OCI-LY7 (cell line): ENCODE results near the gene UBTF. TPM values are rescaled to one million over a fixed set of nuclear protein-coding genes. Genes with fewer than 3 reads are reported as not detected.

Experiments
- BruUV-seq: library from RNA; stranded (reverse); fragments of 400-500 nt; replicated peaks from 2 replicates; lab custom pipeline; 2021; lab: Mats Ljungman, UMichigan
- CTCF ChIA-PET: fragments of 300-600 bp; sonication (Branson Sonifier 250); formaldehyde crosslinking; loops from one replicate; lab custom pipeline; 2022; ENCODE audit warnings: antibody characterized with exemption; ENCODE audit not compliant: unreplicated experiment; lab: Charles Lee
- POLR2A ChIA-PET: fragments of 300-600 bp; sonication (Branson Sonifier 250); formaldehyde crosslinking; loops from one replicate; lab custom pipeline; 2022; ENCODE audit warnings: antibody characterized with exemption; lab: Charles Lee
- DNase-seq: peaks from one replicate; pipeline ENCODE4 v3.0.0-alpha.2; 2015; ENCODE audit warnings: low spot score
- H2AFZ ChIP-seq: fragments of 200-600 bp; sonication (generic), shearing (Covaris generic); 2 replicates; pipeline ENCODE4 v1.6.1; 2014; ENCODE audit warnings: mild to moderate bottlenecking, antibody characterized with exemption, low read length, moderate library complexity
- H3K27ac ChIP-seq: fragments of 200-600 bp; sonication (generic); 2 replicates; pipeline ENCODE4 v1.5.1; 2014; ENCODE audit warnings: mixed run types, low read depth, mild to moderate bottlenecking, moderate library complexity, low read length, inconsistent platforms; ENCODE audit not compliant: poor library complexity, severe bottlenecking
- H3K36me3 ChIP-seq: fragments of 200-600 bp; sonication (generic); 2 replicates; pipeline ENCODE4 v1.6.1; 2014; ENCODE audit warnings: mild to moderate bottlenecking, antibody characterized with exemption, low read length, moderate library complexity, mixed read lengths; ENCODE audit not compliant: insufficient read depth
- H3K4me1 ChIP-seq: fragments of 200-600 bp; sonication (generic); 2 replicates; pipeline ENCODE4 v1.5.1; 2014; ENCODE audit warnings: mild to moderate bottlenecking, low read length; ENCODE audit not compliant: insufficient read depth, poor library complexity, severe bottlenecking
- H3K4me2 ChIP-seq: fragments of 200-600 bp; sonication (generic); 2 replicates; pipeline ENCODE4 v1.6.1; 2014; ENCODE audit warnings: mild to moderate bottlenecking, low read length
- H3K4me3 ChIP-seq: fragments of 200-600 bp; sonication (generic); 2 replicates; pipeline ENCODE4 v1.5.1; 2014; ENCODE audit warnings: mild to moderate bottlenecking, low read depth, low read length; ENCODE audit not compliant: poor library complexity, severe bottlenecking
- H3K79me2 ChIP-seq: fragments of 200-600 bp; sonication (generic); 2 replicates; pipeline ENCODE4 v1.6.1; 2016; ENCODE audit warnings: low read depth, mild to moderate bottlenecking, low read length, moderate library complexity, mixed read lengths; ENCODE audit not compliant: insufficient read depth
- H3K9me2 ChIP-seq: fragments of 200-600 bp; sonication (generic); 2 replicates; pipeline ENCODE4 v1.6.1; 2016; ENCODE audit warnings: mild to moderate bottlenecking, low read length, mixed read lengths; ENCODE audit not compliant: insufficient read depth
- H3K9me3 ChIP-seq: fragments of 200-600 bp; sonication (generic); 2 replicates; pipeline ENCODE4 v1.6.1; 2014; ENCODE audit warnings: mild to moderate bottlenecking, mixed run types, low read length, mixed read lengths
- H4K20me1 ChIP-seq: fragments of 200-600 bp; sonication (generic); 2 replicates; pipeline ENCODE4 v1.6.1; 2014; ENCODE audit warnings: mild to moderate bottlenecking, antibody characterized with exemption, low read length, moderate library complexity, mixed read lengths; ENCODE audit not compliant: insufficient read depth
- EZH2phosphoT487 ChIP-seq: fragments of 200-600 bp; sonication (generic); IDR thresholded peaks from 2 replicates; pipeline ENCODE4 v1.6.1; 2018; ENCODE audit warnings: low read depth, borderline replicate concordance, mild to moderate bottlenecking, mixed run types, antibody characterized with exemption, low read length, moderate library complexity, mixed read lengths
- intact Hi-C: fragments of 100-400 bp; cut with micrococcal nuclease; formaldehyde crosslinking; loops from one replicate; pipeline ENCODE4 v1.10.0; 2022; ENCODE audit not compliant: unreplicated experiment
- total RNA-seq, 2 experiments: library from RNA; depleted of rRNA in 1 of 2; stranded (reverse); fragments of >200 nt in 1 of 2; shearing (Covaris generic) in 1 of 2; gene quantifications; 2 replicates each; pipeline ENCODE4 v1.2.3, GENCODE V29; 2014 to 2022
- TF ChIP-seq, protein P1 (sequence below): fragments of 200-600 bp; sonication (generic); conservative IDR thresholded peaks from 2 replicates; pipeline ENCODE4 v1.5.1; 2014; ENCODE audit warnings: mild to moderate bottlenecking, antibody characterized with exemption, low read length, moderate library complexity, mixed read lengths

UBTF gene
- total RNA-seq, 2 experiments from 2014 or later = 155 to 215 TPM

DNA sequence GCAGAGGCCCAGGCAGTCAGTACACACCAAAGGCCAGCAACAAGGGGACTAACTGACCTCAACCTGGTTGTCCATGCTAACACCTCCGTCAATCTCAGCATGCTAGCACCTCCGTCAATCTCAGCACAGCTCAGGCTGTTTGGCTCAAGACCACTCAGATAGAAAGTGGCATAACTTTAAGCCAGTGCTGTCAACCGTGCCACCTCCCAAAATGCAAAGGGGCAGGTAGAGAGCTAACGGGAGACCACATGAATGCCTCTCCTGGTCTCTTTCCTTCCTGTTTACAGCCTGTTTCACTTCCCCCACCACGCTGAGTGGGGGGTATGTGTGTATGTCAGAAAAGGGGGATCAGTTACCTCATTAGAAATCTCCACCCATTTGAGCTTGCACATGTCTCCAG lies 3.3 kb downstream of the UBTF start:
- Histone ChIP-seq H4K20me1 (no peaks in the 10 kb centered on the region), H3K4me1 (peaks cover 34% of the 10 kb centered on the region), H3K9me2 (no peaks in the 10 kb centered on the region), H3K4me2 (peak overlapping the region; percentile 91), H2AFZ (no peak overlapping the region), H3K36me3 (peaks cover 64% of the 10 kb centered on the region), H3K4me3 (peak overlapping the region; percentile 90), H3K79me2 (peaks cover 36% of the 10 kb centered on the region), H3K27ac (peak overlapping the region; percentile 86), H3K9me3 (no peaks in the 10 kb centered on the region)
- CTCF ChIA-PET = interaction anchor here (0.6 to 1.8 kb wide), 3 partner anchors 15 to 135 kb away, joined by 3 to 7 read pairs (median 4); partner anchors contain the start of gene GRN
- TF ChIP-seq EZH2phosphoT487 = no peak
- TF ChIP-seq, protein P1, sequence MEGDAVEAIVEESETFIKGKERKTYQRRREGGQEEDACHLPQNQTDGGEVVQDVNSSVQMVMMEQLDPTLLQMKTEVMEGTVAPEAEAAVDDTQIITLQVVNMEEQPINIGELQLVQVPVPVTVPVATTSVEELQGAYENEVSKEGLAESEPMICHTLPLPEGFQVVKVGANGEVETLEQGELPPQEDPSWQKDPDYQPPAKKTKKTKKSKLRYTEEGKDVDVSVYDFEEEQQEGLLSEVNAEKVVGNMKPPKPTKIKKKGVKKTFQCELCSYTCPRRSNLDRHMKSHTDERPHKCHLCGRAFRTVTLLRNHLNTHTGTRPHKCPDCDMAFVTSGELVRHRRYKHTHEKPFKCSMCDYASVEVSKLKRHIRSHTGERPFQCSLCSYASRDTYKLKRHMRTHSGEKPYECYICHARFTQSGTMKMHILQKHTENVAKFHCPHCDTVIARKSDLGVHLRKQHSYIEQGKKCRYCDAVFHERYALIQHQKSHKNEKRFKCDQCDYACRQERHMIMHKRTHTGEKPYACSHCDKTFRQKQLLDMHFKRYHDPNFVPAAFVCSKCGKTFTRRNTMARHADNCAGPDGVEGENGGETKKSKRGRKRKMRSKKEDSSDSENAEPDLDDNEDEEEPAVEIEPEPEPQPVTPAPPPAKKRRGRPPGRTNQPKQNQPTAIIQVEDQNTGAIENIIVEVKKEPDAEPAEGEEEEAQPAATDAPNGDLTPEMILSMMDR = no peak
- intact Hi-C loops = loop anchor here (1.0 to 10.0 kb wide), 2 partner anchors 129 to 289 kb away; partner anchors contain the start of genes GPATCH8 and GRN
- peak; percentile 88 for DNase-seq
- BruUV-seq = no TSS peak
- POLR2A ChIA-PET = interaction anchor here (0.6 to 3.6 kb wide), 6 partner anchors 12 to 421 kb away, joined by 3 to 11 read pairs (median 4); no protein-coding TSS in a partner anchor

DNA sequence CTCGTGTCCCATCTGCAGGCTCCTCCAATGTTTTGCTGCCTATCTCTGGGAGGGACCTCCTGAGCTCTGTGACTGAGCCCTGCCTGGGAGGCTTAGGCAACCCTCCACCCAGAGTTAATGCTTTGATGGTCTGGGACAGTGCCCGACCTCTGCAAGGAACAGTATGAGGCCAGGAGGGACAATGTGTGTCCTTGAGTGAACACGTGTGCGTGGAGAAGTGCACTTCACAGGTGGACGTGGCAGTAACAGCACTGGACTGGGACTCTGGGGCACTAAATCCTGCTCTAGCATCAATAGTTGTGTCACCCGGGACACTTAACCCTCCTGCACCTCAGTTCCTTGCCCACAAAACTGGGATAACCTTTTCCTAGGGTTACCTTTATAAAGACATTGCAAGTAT lies 4.6 kb downstream of the UBTF start:
- POLR2A ChIA-PET = interaction anchor here (3.6 kb wide), 1 partner anchor 17 kb away, joined by 11 read pairs; no protein-coding TSS in a partner anchor
- no peak overlapping the region for H2AFZ ChIP-seq
- H3K4me3 ChIP-seq = no peak overlapping the region
- peaks cover 45% of the 10 kb centered on the region for H3K4me1 ChIP-seq
- H3K27ac ChIP-seq = peak overlapping the region; percentile 86
- H4K20me1 ChIP-seq = no peaks in the 10 kb centered on the region
- H3K36me3 ChIP-seq = peaks cover 73% of the 10 kb centered on the region
- intact Hi-C loops = loop anchor here (10.0 kb wide), 1 partner anchor 290 kb away; the partner anchor contains the start of gene GPATCH8
- TF ChIP-seq EZH2phosphoT487 = no peak
- TF ChIP-seq, protein P1 = no peak
- peaks cover 38% of the 10 kb centered on the region for H3K79me2 ChIP-seq
- no peak for DNase-seq
- H3K9me2 ChIP-seq = no peaks in the 10 kb centered on the region
- CTCF ChIA-PET = interaction anchor here (0.7 kb wide), 1 partner anchor 31 kb away, joined by 3 read pairs; no protein-coding TSS in a partner anchor
- H3K9me3 ChIP-seq = no peaks in the 10 kb centered on the region
- no TSS peak for BruUV-seq
- peak overlapping the region; percentile 91 for H3K4me2 ChIP-seq

DNA sequence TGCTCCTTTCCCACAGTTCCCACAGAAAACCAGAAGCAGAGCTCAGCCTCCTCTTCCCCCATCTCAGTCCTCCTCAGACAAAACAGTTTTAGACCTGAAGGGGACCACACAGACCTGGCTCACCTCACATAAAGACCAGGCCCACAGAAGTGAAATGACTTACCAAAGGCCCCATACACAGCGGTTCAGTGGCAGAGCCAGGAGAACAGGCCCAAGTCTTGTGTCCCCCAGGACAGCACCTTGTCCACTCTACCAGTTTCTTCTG lies 5.3 kb downstream of the UBTF start:
- TF ChIP-seq, protein P1 = no peak
- TF ChIP-seq EZH2phosphoT487 = no peak
- Histone ChIP-seq H3K9me2 (no peaks in the 10 kb centered on the region), H3K9me3 (no peaks in the 10 kb centered on the region), H3K79me2 (peaks cover 46% of the 10 kb centered on the region), H3K27ac (peak overlapping the region; percentile 86), H3K4me1 (peaks cover 50% of the 10 kb centered on the region), H3K4me3 (no peak overlapping the region), H3K36me3 (peaks cover 81% of the 10 kb centered on the region), H4K20me1 (no peaks in the 10 kb centered on the region), H3K4me2 (no peak overlapping the region), H2AFZ (no peak overlapping the region)
- ChIA-PET POLR2A (no interaction called here), CTCF (interaction anchor here (0.7 kb wide), 1 partner anchor 32 kb away, joined by 3 read pairs; no protein-coding TSS in a partner anchor)
- no peak for DNase-seq
- intact Hi-C loops = loop anchor here (10.0 kb wide), 1 partner anchor 291 kb away; the partner anchor contains the start of gene GPATCH8
- BruUV-seq = no TSS peak
